Small intestine (tissue), 7 donors: ENCODE measurements around the gene PKNOX2. TPM values are rescaled to one million over a fixed set of nuclear protein-coding genes. Genes with fewer than 3 reads are reported as not detected.

Experiments used
- DNase-seq, 2 donors: peaks; one replicate each; pipeline versions ENCODE4 v3.0.0 to v3.0.0-alpha.2; 2013
- FAIRE-seq: peaks from 2 replicates; lab custom pipeline; 2012; peaks lifted over from hg19 to GRCh38; lab: Jason Lieb, UNC
- H3K27ac ChIP-seq, 3 donors: one replicate each; pipeline ENCODE4 v1.5.1; 2013; ENCODE audit warnings: low read length in 2 of 3, mild to moderate bottlenecking in 2 of 3, control low read depth in 1 of 3, inconsistent platforms in 1 of 3, low read depth in 1 of 3, moderate library complexity in 1 of 3
- H3K27me3 ChIP-seq, 3 donors: one replicate each; pipeline ENCODE4 v1.6.1; 2013; ENCODE audit warnings: low read length in 3 of 3, inconsistent platforms in 1 of 3; ENCODE audit not compliant: control insufficient read depth in 3 of 3, insufficient read depth in 3 of 3
- H3K36me3 ChIP-seq, 3 donors: one replicate each; pipeline ENCODE4 v1.6.1; 2013; ENCODE audit warnings: low read length in 3 of 3, inconsistent platforms in 1 of 3, low read depth in 1 of 3, mild to moderate bottlenecking in 1 of 3, moderate library complexity in 1 of 3; ENCODE audit not compliant: control insufficient read depth in 3 of 3, insufficient read depth in 2 of 3
- H3K4me1 ChIP-seq, 3 donors: one replicate each; pipeline ENCODE4 v1.6.1; 2013; ENCODE audit warnings: low read length in 2 of 3, inconsistent platforms in 1 of 3, low read depth in 1 of 3, mild to moderate bottlenecking in 1 of 3, moderate library complexity in 1 of 3; ENCODE audit not compliant: control insufficient read depth in 3 of 3, insufficient read depth in 2 of 3
- H3K4me3 ChIP-seq, 3 donors: one replicate each; pipeline ENCODE4 v1.5.1; 2013; ENCODE audit warnings: low read length in 3 of 3, control low read depth in 1 of 3, inconsistent platforms in 1 of 3, low read depth in 1 of 3, mild to moderate bottlenecking in 1 of 3, moderate library complexity in 1 of 3
- H3K9me3 ChIP-seq, 2 donors: one replicate each; pipeline ENCODE4 v1.6.1; 2013; ENCODE audit warnings: low read depth in 1 of 2, low read length in 1 of 2; ENCODE audit not compliant: control insufficient read depth in 2 of 2, insufficient read depth in 1 of 2
- WGBS, 3 donors: extraction: QIAGEN DNeasy Blood & Tissue Kit; methylation state at CpG; one replicate each; pipeline ENCODE4 v1.1.7; 2013; 5-methylcytosine and 5-hydroxymethylcytosine counted together
- polyA plus RNA-seq, 4 donors: library from polyadenylated mRNA; stranded (reverse) in 3 of 4; unstranded in 1 of 4; fragments of 200-250 nt in 3 of 4; fragments of 120-200 nt in 1 of 4; gene quantifications; one replicate each; pipeline versions ENCODE4 v1.2.1 to v1.2.3, GENCODE V29; 2013
- donor health status: healthy with polysubstance abuse.
- donor health status: control.
- donor health status: control.
- donor health status: Bipolar disorder and iron deficiency.
- donor health status: healthy.

Gene PKNOX2
- polyA plus RNA-seq, 4 donors: 1.1 to 2.5 (median 1.2) TPM; not detected in 1

DNA sequence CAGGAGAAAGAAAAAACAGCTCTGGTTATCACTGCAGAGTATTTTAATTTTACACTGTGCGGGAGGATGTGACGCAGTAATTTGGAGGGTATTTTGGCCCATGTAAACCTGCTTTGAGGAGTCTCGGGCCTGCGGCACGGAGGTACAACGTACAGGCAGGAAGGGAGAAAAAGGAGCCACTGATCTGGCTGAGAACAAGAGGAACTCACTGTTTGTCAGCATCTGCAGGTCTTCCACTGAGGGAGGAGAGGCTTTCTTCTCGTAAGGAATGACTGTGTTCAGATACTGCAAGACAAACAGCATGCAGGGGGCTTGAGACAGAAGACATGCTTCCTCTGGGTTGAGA is 287.5 kb downstream of the PKNOX2 start:
- H3K9me3 ChIP-seq: no peaks in the 10 kb centered on the region
- no peaks in the 10 kb centered on the region for H3K36me3 ChIP-seq
- 86 to 95% (median 93%) methylated on average over 7 of the region's 7 CpGs for WGBS, 3 donors
- no peak overlapping the region for H3K4me3 ChIP-seq
- peaks cover 0 to 8% (median 3%) of the 10 kb centered on the region in 3 donors for H3K4me1 ChIP-seq
- H3K27me3 ChIP-seq: no peaks in the 10 kb centered on the region
- no peak for DNase-seq
- no peak for FAIRE-seq
- peak overlapping the region in 2 of 3 donors; percentile 13 to 39 for H3K27ac ChIP-seq

DNA sequence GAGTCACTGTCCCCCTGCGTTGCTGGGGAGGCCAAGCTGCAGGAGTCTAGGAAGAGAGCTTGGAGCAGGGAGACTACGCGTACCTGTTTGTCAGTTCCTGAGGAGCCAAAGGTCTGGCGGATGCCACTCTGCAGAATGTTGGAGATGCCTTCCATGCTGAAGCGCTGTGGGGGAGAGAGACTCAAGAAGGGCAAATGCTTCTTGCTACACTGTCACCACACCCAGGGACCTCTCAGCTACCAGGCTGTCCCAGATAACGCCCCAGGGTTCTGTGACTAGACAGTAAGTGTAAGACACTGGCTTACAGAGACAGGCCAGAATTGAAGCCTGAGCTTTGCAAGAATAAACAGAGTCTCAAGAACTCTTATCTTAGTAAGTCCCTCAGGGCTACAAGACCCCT is 289.5 kb downstream of the PKNOX2 start:
- H3K4me3 ChIP-seq: no peak overlapping the region
- no peaks in the 10 kb centered on the region for H3K27me3 ChIP-seq
- FAIRE-seq (no peak), DNase-seq (no peak)
- H3K4me1 ChIP-seq: peaks cover 0 to 8% (median 3%) of the 10 kb centered on the region in 3 donors
- WGBS, 3 donors: 85 to 96% (median 87%) methylated on average over 6 of the region's 6 CpGs
- no peaks in the 10 kb centered on the region for H3K36me3 ChIP-seq
- H3K9me3 ChIP-seq: no peaks in the 10 kb centered on the region
- no peak overlapping the region for H3K27ac ChIP-seq

DNA sequence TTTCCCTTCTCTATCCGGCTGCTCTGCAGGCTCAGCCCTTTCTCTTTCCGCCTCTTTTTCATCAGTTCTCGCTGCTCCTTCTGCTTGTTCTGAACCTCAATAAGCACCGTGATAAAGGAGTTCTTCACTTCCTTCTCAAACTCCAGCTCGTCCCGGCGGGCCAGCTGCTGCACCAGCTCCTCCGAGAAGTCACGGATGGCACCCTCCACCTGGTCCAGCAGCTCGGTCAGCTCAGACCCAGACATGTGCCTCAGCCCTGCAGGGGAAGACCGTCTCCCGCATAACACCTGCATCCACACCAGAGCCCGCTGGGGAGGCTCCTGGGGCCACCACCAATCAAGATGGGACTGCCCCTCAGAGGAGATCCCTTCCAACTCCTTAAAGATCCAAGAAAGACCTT is 291.3 kb downstream of the PKNOX2 start:
- H3K4me1 ChIP-seq: peaks cover 0 to 8% (median 3%) of the 10 kb centered on the region in 3 donors
- no peaks in the 10 kb centered on the region for H3K36me3 ChIP-seq
- no peaks in the 10 kb centered on the region for H3K27me3 ChIP-seq
- no peaks in the 10 kb centered on the region for H3K9me3 ChIP-seq
- H3K4me3 ChIP-seq: no peak overlapping the region
- DNase-seq (no peak), FAIRE-seq (no peak)
- H3K27ac ChIP-seq: no peak overlapping the region
- WGBS, 3 donors: 88 to 91% (median 89%) methylated on average over 13 of the region's 13 CpGs

DNA sequence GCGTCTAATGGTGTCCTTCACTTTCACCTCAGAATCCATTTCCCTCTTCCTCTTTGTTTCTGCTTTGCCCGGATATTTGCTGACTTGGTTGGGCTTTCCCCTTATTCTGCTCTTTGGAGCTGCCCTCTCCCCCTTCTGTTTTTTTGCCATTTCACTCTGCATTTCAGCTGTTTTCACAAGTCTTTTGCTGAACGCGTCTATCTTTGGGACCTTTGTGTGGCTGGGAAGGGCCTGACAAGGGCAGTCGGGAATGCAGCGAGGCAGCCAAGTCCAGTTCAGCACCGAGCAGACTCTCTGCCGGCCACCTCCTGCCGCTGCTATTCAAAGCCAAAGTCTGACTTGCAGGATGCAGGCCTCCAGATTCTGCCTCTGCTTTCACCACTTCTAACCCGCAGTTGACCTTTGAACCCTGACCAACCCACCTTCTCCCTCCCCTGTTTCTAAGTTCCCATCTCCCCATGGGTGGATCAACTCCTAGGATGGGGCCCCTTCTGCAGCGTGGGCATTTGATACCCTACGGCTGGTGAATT is 293.3 kb downstream of the PKNOX2 start:
- Histone ChIP-seq H3K4me3 (no peak overlapping the region), H3K27ac (no peak overlapping the region), H3K27me3 (no peaks in the 10 kb centered on the region), H3K36me3 (no peaks in the 10 kb centered on the region), H3K4me1 (no peaks in the 10 kb centered on the region), H3K9me3 (no peaks in the 10 kb centered on the region)
- FAIRE-seq: no peak
- peak; percentile 9 to 55 for DNase-seq
- 23 to 39% (median 35%) methylated on average over 12 of the region's 12 CpGs for WGBS, 3 donors

DNA sequence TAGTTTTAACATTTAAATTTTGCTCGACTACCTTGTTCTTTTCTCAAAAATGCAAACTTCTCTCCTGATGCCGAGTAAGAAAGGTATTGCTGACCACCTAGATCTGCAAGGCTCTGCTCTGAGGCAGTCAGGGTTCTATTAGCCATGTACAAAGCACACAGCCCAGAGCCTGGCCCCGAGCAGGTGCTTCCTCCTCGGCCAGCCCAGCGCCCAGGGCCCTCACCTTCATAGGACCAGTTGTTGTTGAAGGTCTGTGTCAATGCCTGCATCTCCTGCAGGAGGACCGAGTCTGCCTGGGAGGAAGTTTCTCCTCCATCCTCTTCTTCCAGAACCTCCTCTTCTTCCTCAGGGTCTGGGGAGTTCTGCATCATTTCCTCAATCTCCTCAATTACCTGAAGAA is 295.7 kb downstream of the PKNOX2 start:
- Histone ChIP-seq H3K9me3 (no peaks in the 10 kb centered on the region), H3K4me1 (no peaks in the 10 kb centered on the region), H3K27me3 (peaks cover 0 to 3% (median 0%) of the 10 kb centered on the region in 3 donors), H3K4me3 (no peak overlapping the region), H3K27ac (no peak overlapping the region), H3K36me3 (no peaks in the 10 kb centered on the region)
- DNase-seq (no peak), FAIRE-seq (no peak)
- 64 to 78% (median 77%) methylated on average over 6 of the region's 6 CpGs for WGBS, 3 donors

DNA sequence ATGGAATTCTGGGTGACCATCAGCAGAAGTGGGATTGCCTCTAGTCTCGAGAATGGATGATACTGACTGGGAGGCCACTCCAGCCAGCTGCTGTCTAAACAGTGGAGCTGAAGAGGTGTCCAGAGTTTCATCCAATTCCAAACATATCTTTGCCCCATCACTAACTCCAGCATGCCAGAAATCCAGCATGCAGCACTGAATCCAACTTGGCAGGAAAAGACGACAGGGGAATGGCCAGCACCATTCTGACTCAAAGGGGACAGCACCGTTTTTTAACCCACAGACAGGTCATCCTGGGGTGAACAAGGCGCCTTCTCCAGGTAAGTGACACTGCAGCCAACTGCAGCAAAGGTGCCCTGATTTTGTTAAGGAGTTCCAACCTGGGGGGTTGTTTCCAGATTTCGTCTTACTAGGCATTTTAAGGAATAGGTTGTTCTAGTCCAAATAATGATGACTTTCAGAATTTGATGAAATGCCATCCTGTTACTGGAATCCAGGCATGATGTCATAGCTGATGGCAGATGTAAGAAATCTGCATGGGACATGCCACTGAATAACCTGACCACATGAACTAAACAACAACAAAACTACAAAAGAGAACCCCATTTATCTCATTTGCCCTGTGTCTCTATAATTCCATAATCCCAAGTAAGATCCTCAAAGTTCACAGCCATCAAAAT is 299.2 kb downstream of the PKNOX2 start:
- Histone ChIP-seq H3K27ac (no peak overlapping the region), H3K36me3 (no peaks in the 10 kb centered on the region), H3K9me3 (no peaks in the 10 kb centered on the region), H3K4me1 (no peaks in the 10 kb centered on the region), H3K4me3 (no peak overlapping the region), H3K27me3 (peaks cover 0 to 3% (median 0%) of the 10 kb centered on the region in 3 donors)
- FAIRE-seq (no peak), DNase-seq (no peak)
- 72 to 73% (median 72%) methylated on average over 5 of the region's 5 CpGs for WGBS, 3 donors

DNA sequence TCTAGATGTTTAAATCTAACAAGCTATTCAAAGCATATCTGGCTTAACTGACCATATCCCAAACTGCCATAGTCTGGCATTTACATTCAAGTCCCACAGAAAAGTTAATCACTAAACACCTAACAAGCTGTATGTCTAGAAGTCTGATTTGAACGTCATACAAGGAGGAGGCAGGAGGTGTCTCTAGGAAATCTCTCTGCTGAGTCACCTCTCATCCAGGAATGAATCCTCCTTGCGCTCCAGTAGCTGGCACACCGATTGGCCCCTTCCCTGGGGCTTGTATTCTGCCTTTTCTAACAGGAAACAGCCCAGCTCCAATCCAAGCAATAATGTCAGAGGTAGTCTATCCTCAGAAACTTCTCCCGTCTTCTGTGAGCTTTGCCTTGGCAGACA is 299.7 kb downstream of the PKNOX2 start:
- H3K27me3 ChIP-seq: peaks cover 0 to 3% (median 0%) of the 10 kb centered on the region in 3 donors
- H3K36me3 ChIP-seq: no peaks in the 10 kb centered on the region
- H3K4me3 ChIP-seq: no peak overlapping the region
- H3K27ac ChIP-seq: no peak overlapping the region
- WGBS, 3 donors: 66 to 77% (median 67%) methylated on average over 4 of the region's 4 CpGs
- no peaks in the 10 kb centered on the region for H3K4me1 ChIP-seq
- FAIRE-seq (no peak), DNase-seq (no peak)
- H3K9me3 ChIP-seq: no peaks in the 10 kb centered on the region

DNA sequence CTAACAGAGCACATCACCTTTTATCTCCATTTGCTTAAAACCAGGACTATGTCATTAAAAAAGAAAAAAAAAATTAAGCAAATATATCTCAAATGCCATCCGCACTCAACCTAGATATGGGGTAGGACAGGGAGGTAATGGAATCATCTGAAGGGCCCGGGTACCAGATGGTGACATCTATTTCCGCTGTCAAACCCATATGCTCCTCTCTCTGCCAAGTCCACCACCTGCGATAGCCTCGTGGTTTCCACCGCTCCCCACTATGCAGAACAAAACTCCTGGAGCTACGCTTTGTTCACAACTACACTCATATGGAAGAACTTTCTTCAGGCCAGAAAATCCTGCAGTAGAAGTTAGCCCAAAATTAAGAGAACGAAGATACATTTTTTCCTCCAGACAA is 300.1 kb downstream of the PKNOX2 start:
- H3K9me3 ChIP-seq: no peaks in the 10 kb centered on the region
- H3K4me3 ChIP-seq: no peak overlapping the region
- H3K4me1 ChIP-seq: no peaks in the 10 kb centered on the region
- FAIRE-seq: no peak
- no peak overlapping the region for H3K27ac ChIP-seq
- H3K36me3 ChIP-seq: no peaks in the 10 kb centered on the region
- peaks cover 0 to 3% (median 0%) of the 10 kb centered on the region in 3 donors for H3K27me3 ChIP-seq
- 83 to 91% (median 88%) methylated on average over 8 of the region's 8 CpGs for WGBS, 3 donors
- no peak for DNase-seq
